GM23248 (cell line): ENCODE measurements around the gene MED9. TPM values are rescaled to one million over a fixed set of nuclear protein-coding genes. Genes with fewer than 3 reads are reported as not detected.

Experiments used
- DNase-seq: peaks from one replicate; pipeline ENCODE4 v3.0.0-alpha.2; 2015
- H2AFZ ChIP-seq: fragments of 200-600 bp; sonication (generic); 2 replicates; pipeline ENCODE4 v1.6.1; 2016; ENCODE audit warnings: antibody characterized with exemption
- H3F3A ChIP-seq: fragments of 200-600 bp; sonication (generic); 2 replicates; pipeline ENCODE4 v1.6.1; 2016; ENCODE audit warnings: mild to moderate bottlenecking, antibody characterized with exemption, mixed run types; ENCODE audit not compliant: insufficient read depth
- H3K27ac ChIP-seq: fragments of 200-600 bp; sonication (generic); 2 replicates; pipeline ENCODE4 v1.5.1; 2016; ENCODE audit warnings: mild to moderate bottlenecking
- H3K27me3 ChIP-seq: fragments of 200-600 bp; sonication (generic); replicated peaks from 2 replicates; pipeline ENCODE4 v1.6.1; 2016; ENCODE audit warnings: mild to moderate bottlenecking; ENCODE audit not compliant: insufficient read depth
- H3K36me3 ChIP-seq: fragments of 200-600 bp; sonication (generic); 2 replicates; pipeline ENCODE4 v1.6.1; 2016; ENCODE audit warnings: low read depth, mild to moderate bottlenecking
- H3K4me1 ChIP-seq: fragments of 200-600 bp; sonication (generic); 2 replicates; pipeline ENCODE4 v1.6.1; 2016; ENCODE audit warnings: mild to moderate bottlenecking; ENCODE audit not compliant: insufficient read depth
- H3K4me2 ChIP-seq: fragments of 200-600 bp; sonication (generic); one replicate; pipeline ENCODE4 v1.6.1; 2016; ENCODE audit warnings: mild to moderate bottlenecking; ENCODE audit not compliant: unreplicated experiment
- H3K4me3 ChIP-seq: fragments of 200-600 bp; sonication (generic); 2 replicates; pipeline ENCODE4 v1.5.1; 2016; ENCODE audit warnings: mild to moderate bottlenecking
- H3K79me2 ChIP-seq: fragments of 200-600 bp; sonication (generic); 2 replicates; pipeline ENCODE4 v1.6.1; 2016; ENCODE audit warnings: mild to moderate bottlenecking; ENCODE audit not compliant: insufficient read depth
- H3K9ac ChIP-seq: fragments of 200-600 bp; sonication (generic); 2 replicates; pipeline ENCODE4 v1.6.1; 2016; ENCODE audit warnings: mild to moderate bottlenecking
- H3K9me2 ChIP-seq: fragments of 200-600 bp; sonication (generic); 2 replicates; pipeline ENCODE4 v1.6.1; 2016; ENCODE audit warnings: mixed run types, mild to moderate bottlenecking, moderate library complexity; ENCODE audit not compliant: insufficient read depth
- H3K9me3 ChIP-seq: fragments of 200-600 bp; sonication (generic); one replicate; pipeline ENCODE4 v1.6.1; 2017; ENCODE audit warnings: low read depth
- H4K20me1 ChIP-seq: fragments of 200-600 bp; sonication (generic); 2 replicates; pipeline ENCODE4 v1.6.0; 2016; ENCODE audit not compliant: insufficient read depth
- EZH2 ChIP-seq: fragments of 200-600 bp; sonication (generic); IDR thresholded peaks from 2 replicates; pipeline ENCODE4 v1.6.1; 2018; ENCODE audit warnings: antibody characterized with exemption, mild to moderate bottlenecking; ENCODE audit not compliant: insufficient read depth, poor library complexity, severe bottlenecking
- EZH2phosphoT487 ChIP-seq: fragments of 200-600 bp; sonication (generic); IDR thresholded peaks from 2 replicates; pipeline ENCODE4 v1.6.1; 2018; ENCODE audit warnings: antibody characterized with exemption, moderate library complexity, mild to moderate bottlenecking, low read depth; ENCODE audit not compliant: insufficient read depth
- WGBS, 2 experiments: methylation state at CpG; one replicate each; pipeline ENCODE4 v1.1.6; 2015 to 2017; ENCODE audit warnings: low lambda C conversion rate in 2 of 2, low coverage in 1 of 2; ENCODE audit errors: missing lambda C conversion rate in 2 of 2; 5-methylcytosine and 5-hydroxymethylcytosine counted together
- in situ Hi-C: fragments of 300-500 bp; cut with MboI; formaldehyde crosslinking; loops from 2 replicates; pipeline ENCODE4 v1.15.0; 2020
- polyA plus RNA-seq: library from polyadenylated mRNA; unstranded; fragments of >200 nt; fragmentation: Nextera tagmentation; extraction: Ambion mirVana; gene quantifications from 2 replicates; pipeline ENCODE4 v1.2.1, GENCODE V29; 2016
- total RNA-seq: library from RNA; depleted of rRNA; stranded (reverse); fragments of >200 nt; shearing (Covaris generic); gene quantifications from 2 replicates; pipeline ENCODE4 v1.2.3, GENCODE V29; 2014

The MED9 gene
- total and polyA plus RNA-seq, 2 experiments from 2014 or later = 10.0 to 10.3 TPM

DNA sequence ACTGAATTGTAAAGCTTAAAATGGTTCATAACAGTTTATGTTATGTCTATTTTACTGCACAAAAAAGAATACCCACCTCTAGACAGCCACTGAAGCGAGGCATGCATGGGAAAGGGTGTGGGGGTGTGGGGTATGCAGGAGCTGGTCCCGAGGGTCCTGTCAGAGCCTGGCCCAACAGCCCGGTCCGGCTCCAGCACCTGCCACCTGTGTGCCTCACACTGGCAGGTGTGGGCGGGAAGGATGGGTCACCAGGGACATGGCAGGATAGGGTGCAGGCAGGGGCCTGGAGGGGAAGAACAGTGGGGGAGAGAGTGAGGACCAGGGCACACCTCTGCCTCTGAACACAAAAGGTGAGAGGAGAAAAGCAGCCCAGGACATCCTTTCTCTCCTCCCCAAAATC, 42.2 kb downstream of the MED9 start:
- no peak for TF ChIP-seq EZH2phosphoT487
- no peak for TF ChIP-seq EZH2
- H3K27me3 ChIP-seq = no peaks in the 10 kb centered on the region
- no peak overlapping the region for H3K9ac ChIP-seq
- DNase-seq = no peak
- no peaks in the 10 kb centered on the region for H3F3A ChIP-seq
- no peaks in the 10 kb centered on the region for H3K9me2 ChIP-seq
- no peaks in the 10 kb centered on the region for H3K36me3 ChIP-seq
- no peaks in the 10 kb centered on the region for H3K79me2 ChIP-seq
- 77 to 83% methylated on average over 5 of the region's 5 CpGs for WGBS, 2 experiments
- H3K9me3 ChIP-seq = no peaks in the 10 kb centered on the region
- no peak overlapping the region for H3K27ac ChIP-seq
- no peak overlapping the region for H3K4me2 ChIP-seq
- no peak overlapping the region for H3K4me3 ChIP-seq
- no peak overlapping the region for H2AFZ ChIP-seq
- H4K20me1 ChIP-seq = no peaks in the 10 kb centered on the region
- H3K4me1 ChIP-seq = no peaks in the 10 kb centered on the region
- in situ Hi-C loops = no loop called here

DNA sequence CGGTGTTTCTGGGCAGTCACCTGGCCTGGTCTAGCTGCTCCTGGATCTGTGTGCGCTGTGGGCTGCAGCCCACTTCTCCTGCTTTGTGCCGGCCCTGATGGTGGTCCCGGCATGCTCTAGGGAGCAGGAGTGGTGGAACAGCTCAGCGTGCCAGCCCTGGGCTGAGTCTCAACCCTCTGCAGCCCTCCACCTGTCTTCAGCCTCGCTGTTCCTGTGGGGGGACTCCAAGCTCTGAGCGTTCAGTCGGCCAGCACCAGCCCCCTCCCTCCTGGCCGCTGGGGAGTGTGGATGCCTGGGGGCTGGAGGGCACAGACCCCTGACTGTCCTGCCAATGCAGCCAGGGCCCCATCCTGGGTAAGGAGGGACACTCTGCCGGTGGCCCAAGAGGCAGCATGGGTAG, 43.1 kb downstream of the MED9 start:
- H3F3A ChIP-seq = no peaks in the 10 kb centered on the region
- no peak overlapping the region for H3K27ac ChIP-seq
- in situ Hi-C loops = no loop called here
- no peak overlapping the region for H3K9ac ChIP-seq
- no peak overlapping the region for H3K4me2 ChIP-seq
- TF ChIP-seq EZH2phosphoT487 (no peak), EZH2 (no peak)
- no peaks in the 10 kb centered on the region for H3K9me3 ChIP-seq
- H2AFZ ChIP-seq = no peak overlapping the region
- H3K9me2 ChIP-seq = no peaks in the 10 kb centered on the region
- no peaks in the 10 kb centered on the region for H3K27me3 ChIP-seq
- no peak for DNase-seq
- no peaks in the 10 kb centered on the region for H3K4me1 ChIP-seq
- H3K4me3 ChIP-seq = no peak overlapping the region
- 93 to 98% methylated on average over 10 of the region's 10 CpGs for WGBS, 2 experiments
- H3K79me2 ChIP-seq = no peaks in the 10 kb centered on the region
- no peaks in the 10 kb centered on the region for H4K20me1 ChIP-seq
- H3K36me3 ChIP-seq = no peaks in the 10 kb centered on the region

DNA sequence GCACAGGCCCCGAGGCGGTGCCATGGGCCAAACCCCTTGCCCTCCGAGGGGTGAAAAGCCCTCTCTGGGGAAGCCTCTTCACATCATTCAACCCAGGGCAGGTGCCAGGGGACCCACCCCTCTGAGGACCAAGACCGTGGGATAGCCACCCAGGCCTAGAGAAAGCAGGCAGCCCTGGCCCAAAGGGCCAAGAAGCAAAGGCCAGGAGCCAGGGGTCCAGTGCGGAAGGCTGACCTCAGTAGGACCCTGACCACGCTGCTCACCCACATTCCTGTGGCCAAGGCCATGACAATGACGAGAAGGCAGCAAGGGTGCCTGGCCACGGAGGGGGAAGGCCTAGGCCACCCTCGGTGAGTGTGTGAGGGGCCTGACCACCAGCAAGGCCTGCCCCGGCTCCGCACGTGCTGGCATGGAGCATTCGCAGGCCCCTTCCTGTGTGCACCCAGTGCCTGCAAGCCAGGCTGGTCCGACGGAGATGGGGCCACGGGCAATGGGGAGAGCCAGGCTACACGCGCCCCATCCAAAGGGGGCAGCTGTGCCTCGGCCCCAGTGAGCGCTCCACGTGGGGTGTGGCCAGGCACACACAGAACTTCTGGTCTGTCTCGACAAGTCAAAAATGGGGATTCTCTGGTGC, 43.9 kb downstream of the MED9 start:
- no peak overlapping the region for H3K4me3 ChIP-seq
- no peaks in the 10 kb centered on the region for H3F3A ChIP-seq
- H3K36me3 ChIP-seq = no peaks in the 10 kb centered on the region
- 90% methylated on average over 20 to 22 of the region's 22 CpGs for WGBS, 2 experiments
- H3K4me2 ChIP-seq = no peak overlapping the region
- H4K20me1 ChIP-seq = no peaks in the 10 kb centered on the region
- H3K27me3 ChIP-seq = no peaks in the 10 kb centered on the region
- H3K27ac ChIP-seq = no peak overlapping the region
- no peak for DNase-seq
- H3K9me2 ChIP-seq = no peaks in the 10 kb centered on the region
- no peaks in the 10 kb centered on the region for H3K79me2 ChIP-seq
- TF ChIP-seq EZH2 (no peak), EZH2phosphoT487 (no peak)
- no peaks in the 10 kb centered on the region for H3K4me1 ChIP-seq
- no peak overlapping the region for H3K9ac ChIP-seq
- in situ Hi-C loops = no loop called here
- no peaks in the 10 kb centered on the region for H3K9me3 ChIP-seq
- H2AFZ ChIP-seq = no peak overlapping the region

DNA sequence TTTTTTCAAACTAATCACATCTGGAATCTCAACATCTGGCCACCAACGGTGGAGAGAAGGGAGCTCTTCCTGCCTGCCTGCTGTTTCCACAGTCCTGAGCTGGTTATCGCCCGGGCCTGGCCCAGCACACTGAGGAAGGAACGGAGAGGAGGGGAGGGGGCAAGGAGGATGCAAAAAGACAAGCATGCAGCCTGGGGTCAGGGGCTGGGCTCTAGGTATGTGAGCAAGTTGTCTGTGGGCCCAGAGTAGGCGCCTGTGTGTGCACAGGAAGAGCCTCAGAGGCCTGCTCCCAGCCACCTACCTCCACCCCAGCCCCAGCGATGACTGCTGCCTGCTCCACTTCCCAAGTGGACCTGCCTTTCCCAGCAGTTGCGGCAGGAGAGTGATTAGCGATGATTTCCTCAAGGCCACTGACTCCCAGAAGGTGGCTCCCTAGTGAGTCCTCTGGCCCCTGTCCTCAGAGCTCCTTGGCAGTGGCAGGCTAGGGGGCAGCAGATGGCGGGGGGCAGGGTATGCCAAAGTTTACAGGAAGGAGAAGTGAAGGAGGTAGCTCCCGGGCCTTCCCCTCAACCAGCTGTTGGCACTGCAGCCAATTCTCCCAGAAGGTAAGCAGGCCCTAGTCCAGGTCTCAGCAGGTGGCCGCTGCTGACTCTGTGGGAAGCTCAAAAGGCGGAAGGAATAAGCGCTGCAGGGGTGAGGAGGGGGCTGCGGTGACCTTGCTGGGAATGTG, 46.4 kb downstream of the MED9 start:
- no peak overlapping the region for H2AFZ ChIP-seq
- TF ChIP-seq EZH2phosphoT487 = no peak
- TF ChIP-seq EZH2 = no peak
- no peaks in the 10 kb centered on the region for H3K9me2 ChIP-seq
- H3K36me3 ChIP-seq = no peaks in the 10 kb centered on the region
- no peak overlapping the region for H3K9ac ChIP-seq
- H3K79me2 ChIP-seq = no peaks in the 10 kb centered on the region
- in situ Hi-C loops = no loop called here
- 82 to 83% methylated on average over 14 of the region's 14 CpGs for WGBS, 2 experiments
- H3K4me1 ChIP-seq = no peaks in the 10 kb centered on the region
- no peak overlapping the region for H3K27ac ChIP-seq
- H3K4me3 ChIP-seq = no peak overlapping the region
- no peak overlapping the region for H3K4me2 ChIP-seq
- no peaks in the 10 kb centered on the region for H3K9me3 ChIP-seq
- no peaks in the 10 kb centered on the region for H4K20me1 ChIP-seq
- H3F3A ChIP-seq = no peaks in the 10 kb centered on the region
- no peak for DNase-seq
- H3K27me3 ChIP-seq = no peaks in the 10 kb centered on the region
